HepG2 (cell line): Measurements from ENCODE around the gene HYOU1. TPM values are rescaled to one million over a fixed set of nuclear protein-coding genes. Genes with fewer than 3 reads are reported as not detected.
A peak's percentile ranks its signal among the peaks of the same experiment; 100 is the strongest.

Source experiments
- CBX1 ChIP-seq: IDR thresholded peaks from one replicate; pipeline ENCODE4 v1.6.1; 2016; ENCODE audit warnings: antibody characterized with exemption, low read depth
- CBX5 ChIP-seq: sonication (generic); formaldehyde crosslinking; IDR thresholded peaks from 2 replicates; pipeline ENCODE4 v1.4.0; 2020; ENCODE audit warnings: missing genetic modification reagents, borderline replicate concordance
- CEBPB ChIP-seq: IDR thresholded peaks from 2 replicates; pipeline ENCODE4 v1.6.1; 2011; ENCODE audit warnings: low read depth, low read length, improper control_type of control experiment, borderline replicate concordance
- CENPX ChIP-seq: sonication (generic); formaldehyde crosslinking; IDR thresholded peaks from 2 replicates; pipeline ENCODE4 v1.9.0; 2021; ENCODE audit warnings: mild to moderate bottlenecking, missing genetic modification reagents, moderate library complexity
- DR1 ChIP-seq: sonication (generic); formaldehyde crosslinking; IDR thresholded peaks from 2 replicates; pipeline ENCODE4 v1.8.0; 2021; ENCODE audit warnings: mild to moderate bottlenecking, missing genetic modification reagents, inconsistent platforms
- IRF9 ChIP-seq: sonication (generic); formaldehyde crosslinking; IDR thresholded peaks from 2 replicates; pipeline ENCODE4 v1.8.0; 2022; ENCODE audit warnings: missing genetic modification reagents, mild to moderate bottlenecking, borderline replicate concordance
- KDM2A ChIP-seq: sonication (generic); formaldehyde crosslinking; IDR thresholded peaks from 2 replicates; pipeline ENCODE4 v1.4.0; 2020; ENCODE audit warnings: low read depth, missing genetic modification reagents, borderline replicate concordance
- KLF13 ChIP-seq: sonication (generic); formaldehyde crosslinking; IDR thresholded peaks from 2 replicates; pipeline ENCODE4 v1.4.0; 2020; ENCODE audit warnings: mild to moderate bottlenecking, missing genetic modification reagents
- NFE2L2 ChIP-seq: fragments of 150-350 bp; IDR thresholded peaks from 2 replicates; pipeline ENCODE4 v1.6.1; 2014; ENCODE audit warnings: low read length
- PLRG1 ChIP-seq: fragments of 450-650 bp; conservative IDR thresholded peaks from 2 replicates; pipeline ENCODE4 v1.6.1; 2016
- POLR2AphosphoS5 ChIP-seq: IDR thresholded peaks from 2 replicates; pipeline ENCODE4 v1.6.1; 2012; ENCODE audit warnings: low read depth, low read length
- RXRB ChIP-seq: IDR thresholded peaks from 2 replicates; pipeline ENCODE4 v1.6.1; 2016; ENCODE audit warnings: borderline replicate concordance, missing genetic modification reagents, missing compliant biosample characterization
- ZBTB46 ChIP-seq: sonication (generic); formaldehyde crosslinking; IDR thresholded peaks from 2 replicates; pipeline ENCODE4 v1.4.0; 2020; ENCODE audit warnings: mild to moderate bottlenecking, missing genetic modification reagents, borderline replicate concordance
- ZNF143 ChIP-seq: sonication (generic); formaldehyde crosslinking; IDR thresholded peaks from 2 replicates; pipeline ENCODE4 v1.4.0; 2020; ENCODE audit warnings: missing genetic modification reagents
- ZNF264 ChIP-seq: sonication (generic); formaldehyde crosslinking; IDR thresholded peaks from 2 replicates; pipeline ENCODE4 v1.4.0; 2020; ENCODE audit warnings: missing genetic modification reagents
- ZNF275 ChIP-seq: sonication (generic); formaldehyde crosslinking; IDR thresholded peaks from 2 replicates; pipeline ENCODE4 v1.8.0; 2022; ENCODE audit warnings: missing genetic modification reagents, mild to moderate bottlenecking, inconsistent platforms, borderline replicate concordance
- ZNF451 ChIP-seq: sonication (generic); formaldehyde crosslinking; IDR thresholded peaks from 2 replicates; pipeline ENCODE4 v1.5.0; 2020; ENCODE audit warnings: mild to moderate bottlenecking, missing genetic modification reagents
- polyA plus RNA-seq, 8 experiments: library from polyadenylated mRNA; depleted of rRNA in 3 of 8; stranded (reverse) in 7 of 8; unstranded in 1 of 8; fragments of >200 nt; fragmentation: Illumina TruSeq in 4 of 8; extraction: Trizol in 4 of 8; gene quantifications; 2 replicates each; pipeline versions ENCODE4 v1.2.1 to v1.2.3, GENCODE V29; 2011 to 2016; ENCODE audit warnings: low read depth in 4 of 8, missing spikeins in 1 of 8, mixed read lengths in 1 of 8; ENCODE audit not compliant: insufficient read depth in 1 of 8
- total RNA-seq, 5 experiments: library from RNA; depleted of rRNA; stranded (reverse); fragments of >200 nt; fragmentation: Illumina TruSeq; extraction: Trizol; gene quantifications; 2 replicates each; pipeline ENCODE4 v1.2.3, GENCODE V29; 2016; ENCODE audit warnings: low read depth in 1 of 5
- TF ChIP-seq, protein P1 (sequence below): sonication (generic); formaldehyde crosslinking; IDR thresholded peaks from 2 replicates; pipeline ENCODE4 v1.4.0; 2020; ENCODE audit warnings: missing genetic modification reagents, borderline replicate concordance
- TF ChIP-seq, protein P2 (sequence below): sonication (generic); formaldehyde crosslinking; IDR thresholded peaks from 2 replicates; pipeline ENCODE4 v1.4.0; 2020; ENCODE audit warnings: missing genetic modification reagents

The HYOU1 gene
- total and polyA plus RNA-seq, 2 of the 13 experiments (the other 11 are each of a cell fraction or from before 2014, with no cell fraction given) = 127 to 155 TPM

DNA sequence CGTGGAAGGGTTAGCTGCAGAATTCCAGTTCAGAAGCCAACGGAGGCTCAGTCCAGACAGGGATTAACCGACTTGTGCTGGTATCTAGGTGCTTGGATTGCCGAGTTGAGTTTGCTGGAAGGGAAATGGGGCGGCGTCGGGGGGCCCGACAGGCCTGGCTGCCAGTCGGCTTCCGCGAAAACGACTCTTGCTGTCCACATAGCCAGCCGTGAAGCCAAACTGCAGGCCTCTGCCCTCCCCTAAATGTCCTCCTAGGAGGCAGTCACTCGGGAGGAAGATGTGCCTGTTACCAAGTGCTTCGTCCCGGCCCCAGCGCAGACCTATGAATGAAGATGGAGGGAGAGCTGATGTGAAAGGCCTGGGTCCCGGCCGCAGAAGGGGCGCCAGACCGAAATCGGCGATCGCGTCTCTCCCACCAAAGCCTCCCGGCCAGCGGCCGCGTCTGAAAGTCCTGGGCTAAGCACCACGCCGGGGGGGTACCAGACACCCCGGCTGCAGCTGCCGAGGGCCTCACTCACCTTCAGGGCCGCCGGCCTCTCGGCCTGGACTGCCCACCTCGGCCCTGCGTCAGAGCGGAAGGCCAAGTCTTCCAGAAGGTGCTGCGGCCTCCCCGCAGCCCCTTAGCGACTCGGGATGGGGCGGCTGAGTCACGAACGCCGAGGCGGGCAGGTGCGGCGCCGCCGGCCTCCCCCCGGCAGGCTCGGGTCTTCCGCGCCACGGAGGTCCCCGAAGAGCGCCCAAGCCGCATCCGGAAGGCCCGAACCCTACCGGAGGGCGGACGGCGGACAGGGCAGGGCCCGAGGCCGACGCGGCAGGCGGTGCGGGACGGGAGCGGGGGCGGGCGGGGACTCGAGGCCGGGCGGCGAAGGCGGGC, 37.2 kb upstream of the HYOU1 start (continued):
- TF ChIP-seq IRF9 (CRISPR knock-in tag) = no peak
- TF ChIP-seq ZNF275 (CRISPR knock-in tag) = no peak
- no peak for TF ChIP-seq DR1 (CRISPR knock-in tag)
- no peak for TF ChIP-seq ZNF451 (CRISPR knock-in tag)
- no peak for TF ChIP-seq CENPX
- TF ChIP-seq KLF13 (CRISPR knock-in tag) = no peak
- no peak for TF ChIP-seq PLRG1
- no peak for TF ChIP-seq NFE2L2
- TF ChIP-seq ZNF264 (CRISPR knock-in tag) = no peak
- no peak for TF ChIP-seq CEBPB
- TF ChIP-seq, protein P1, sequence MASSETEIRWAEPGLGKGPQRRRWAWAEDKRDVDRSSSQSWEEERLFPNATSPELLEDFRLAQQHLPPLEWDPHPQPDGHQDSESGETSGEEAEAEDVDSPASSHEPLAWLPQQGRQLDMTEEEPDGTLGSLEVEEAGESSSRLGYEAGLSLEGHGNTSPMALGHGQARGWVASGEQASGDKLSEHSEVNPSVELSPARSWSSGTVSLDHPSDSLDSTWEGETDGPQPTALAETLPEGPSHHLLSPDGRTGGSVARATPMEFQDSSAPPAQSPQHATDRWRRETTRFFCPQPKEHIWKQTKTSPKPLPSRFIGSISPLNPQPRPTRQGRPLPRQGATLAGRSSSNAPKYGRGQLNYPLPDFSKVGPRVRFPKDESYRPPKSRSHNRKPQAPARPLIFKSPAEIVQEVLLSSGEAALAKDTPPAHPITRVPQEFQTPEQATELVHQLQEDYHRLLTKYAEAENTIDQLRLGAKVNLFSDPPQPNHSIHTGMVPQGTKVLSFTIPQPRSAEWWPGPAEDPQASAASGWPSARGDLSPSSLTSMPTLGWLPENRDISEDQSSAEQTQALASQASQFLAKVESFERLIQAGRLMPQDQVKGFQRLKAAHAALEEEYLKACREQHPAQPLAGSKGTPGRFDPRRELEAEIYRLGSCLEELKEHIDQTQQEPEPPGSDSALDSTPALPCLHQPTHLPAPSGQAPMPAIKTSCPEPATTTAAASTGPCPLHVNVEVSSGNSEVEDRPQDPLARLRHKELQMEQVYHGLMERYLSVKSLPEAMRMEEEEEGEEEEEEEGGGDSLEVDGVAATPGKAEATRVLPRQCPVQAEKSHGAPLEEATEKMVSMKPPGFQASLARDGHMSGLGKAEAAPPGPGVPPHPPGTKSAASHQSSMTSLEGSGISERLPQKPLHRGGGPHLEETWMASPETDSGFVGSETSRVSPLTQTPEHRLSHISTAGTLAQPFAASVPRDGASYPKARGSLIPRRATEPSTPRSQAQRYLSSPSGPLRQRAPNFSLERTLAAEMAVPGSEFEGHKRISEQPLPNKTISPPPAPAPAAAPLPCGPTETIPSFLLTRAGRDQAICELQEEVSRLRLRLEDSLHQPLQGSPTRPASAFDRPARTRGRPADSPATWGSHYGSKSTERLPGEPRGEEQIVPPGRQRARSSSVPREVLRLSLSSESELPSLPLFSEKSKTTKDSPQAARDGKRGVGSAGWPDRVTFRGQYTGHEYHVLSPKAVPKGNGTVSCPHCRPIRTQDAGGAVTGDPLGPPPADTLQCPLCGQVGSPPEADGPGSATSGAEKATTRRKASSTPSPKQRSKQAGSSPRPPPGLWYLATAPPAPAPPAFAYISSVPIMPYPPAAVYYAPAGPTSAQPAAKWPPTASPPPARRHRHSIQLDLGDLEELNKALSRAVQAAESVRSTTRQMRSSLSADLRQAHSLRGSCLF (CRISPR knock-in tag) = no peak
- no peak for TF ChIP-seq CBX5
- TF ChIP-seq ZBTB46 (CRISPR knock-in tag) = no peak
- no peak for TF ChIP-seq CBX1
- no peak for TF ChIP-seq RXRB (CRISPR knock-in tag)
- TF ChIP-seq, protein P2, sequence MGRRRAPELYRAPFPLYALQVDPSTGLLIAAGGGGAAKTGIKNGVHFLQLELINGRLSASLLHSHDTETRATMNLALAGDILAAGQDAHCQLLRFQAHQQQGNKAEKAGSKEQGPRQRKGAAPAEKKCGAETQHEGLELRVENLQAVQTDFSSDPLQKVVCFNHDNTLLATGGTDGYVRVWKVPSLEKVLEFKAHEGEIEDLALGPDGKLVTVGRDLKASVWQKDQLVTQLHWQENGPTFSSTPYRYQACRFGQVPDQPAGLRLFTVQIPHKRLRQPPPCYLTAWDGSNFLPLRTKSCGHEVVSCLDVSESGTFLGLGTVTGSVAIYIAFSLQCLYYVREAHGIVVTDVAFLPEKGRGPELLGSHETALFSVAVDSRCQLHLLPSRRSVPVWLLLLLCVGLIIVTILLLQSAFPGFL (CRISPR knock-in tag) = no peak
- peak; percentile 10; the same call in 1 of the 2 replicates for TF ChIP-seq POLR2AphosphoS5
- no peak for TF ChIP-seq ZNF143
- TF ChIP-seq KDM2A (CRISPR knock-in tag) = peak; percentile 91
